Lung (tissue), 12 donors: ENCODE data around the gene TMEM272. TPM values are rescaled to one million over a fixed set of nuclear protein-coding genes. Genes with fewer than 3 reads are reported as not detected.

ENCODE experiments used
- ATAC-seq: fragments of 200-7000 bp; cut with Tn5 transposase; one replicate; pipeline ENCODE4 v1.9.1; 2020; ENCODE audit warnings: moderate number of reproducible peaks; ENCODE audit not compliant: insufficient read depth, low FRiP score
- DNase-seq, 3 donors: peaks; one replicate each; pipeline ENCODE4 v3.0.0-alpha.2; 2013 to 2017
- H3K27ac ChIP-seq, 2 donors: one replicate each; pipeline ENCODE4 v1.5.1; 2013; ENCODE audit warnings: mild to moderate bottlenecking in 2 of 2, moderate library complexity in 2 of 2, control low read depth in 1 of 2, inconsistent platforms in 1 of 2, low read depth in 1 of 2, low read length in 1 of 2
- H3K27me3 ChIP-seq, 3 donors: one replicate each; pipeline ENCODE4 v1.5.1; 2013; ENCODE audit warnings: low read length in 2 of 3; ENCODE audit not compliant: control insufficient read depth in 3 of 3, insufficient read depth in 3 of 3
- H3K36me3 ChIP-seq, 4 donors: one replicate each; pipeline ENCODE4 v1.5.1; 2013; ENCODE audit warnings: low read length in 4 of 4, mild to moderate bottlenecking in 1 of 4, moderate library complexity in 1 of 4; ENCODE audit not compliant: control insufficient read depth in 4 of 4, insufficient read depth in 4 of 4
- H3K4me1 ChIP-seq, 5 donors: one replicate each; pipeline ENCODE4 v1.5.1; 2013; ENCODE audit warnings: low read length in 5 of 5, mild to moderate bottlenecking in 2 of 5, moderate library complexity in 1 of 5; ENCODE audit not compliant: control insufficient read depth in 5 of 5, insufficient read depth in 5 of 5
- H3K4me3 ChIP-seq: one replicate; pipeline ENCODE4 v1.5.1; 2013; ENCODE audit warnings: mild to moderate bottlenecking, control low read depth, moderate library complexity
- H3K9ac ChIP-seq, 2 donors: one replicate each; pipeline ENCODE4 v1.5.1; 2013; ENCODE audit warnings: low read length in 2 of 2, control low read depth in 1 of 2; ENCODE audit not compliant: insufficient read depth in 1 of 2
- H3K9me3 ChIP-seq, 4 donors: one replicate each; pipeline ENCODE4 v1.5.1; 2013; ENCODE audit warnings: low read length in 3 of 4, mild to moderate bottlenecking in 1 of 4, moderate library complexity in 1 of 4; ENCODE audit not compliant: control insufficient read depth in 4 of 4, insufficient read depth in 3 of 4
- WGBS, 2 donors: extraction: QIAGEN DNeasy Blood & Tissue Kit; methylation state at CpG; one replicate each; pipeline ENCODE4 v1.1.7; 2013; 5-methylcytosine and 5-hydroxymethylcytosine counted together
- polyA plus RNA-seq, 2 donors: library from polyadenylated mRNA; stranded (reverse); fragments of 200-250 nt; gene quantifications; one replicate each; pipeline ENCODE4 v1.2.1, GENCODE V29; 2013
- total RNA-seq, 2 donors: library from RNA; depleted of rRNA in 1 of 2; stranded (reverse); fragments of >200 nt in 1 of 2; gene quantifications; one replicate each; pipeline ENCODE4 v1.2.1, GENCODE V29; 2014 to 2021
- TF ChIP-seq, protein P1 (sequence below): IDR thresholded peaks from 2 replicates; pipeline ENCODE4 v1.5.1; 2012; ENCODE audit warnings: mild to moderate bottlenecking; ENCODE audit errors: control extremely low read depth, extremely low read depth
- donor health status: control.
- donor health status: control.
- donor health status: Bipolar disorder and iron deficiency.
- donor health status: healthy.
- donor health status: DM: yes; HTN: yes; CAD: no.

The TMEM272 gene
- total and polyA plus RNA-seq, 4 donors, result 0.08 to 0.55 (median 0.09) TPM

GRCh38 chr13:51768976-51769375 lies 76.0 kb downstream of the TMEM272 start:
- no peaks in the 10 kb centered on the region for H3K9me3 ChIP-seq
- H3K9ac ChIP-seq, result no peak overlapping the region
- TF ChIP-seq, protein P1, sequence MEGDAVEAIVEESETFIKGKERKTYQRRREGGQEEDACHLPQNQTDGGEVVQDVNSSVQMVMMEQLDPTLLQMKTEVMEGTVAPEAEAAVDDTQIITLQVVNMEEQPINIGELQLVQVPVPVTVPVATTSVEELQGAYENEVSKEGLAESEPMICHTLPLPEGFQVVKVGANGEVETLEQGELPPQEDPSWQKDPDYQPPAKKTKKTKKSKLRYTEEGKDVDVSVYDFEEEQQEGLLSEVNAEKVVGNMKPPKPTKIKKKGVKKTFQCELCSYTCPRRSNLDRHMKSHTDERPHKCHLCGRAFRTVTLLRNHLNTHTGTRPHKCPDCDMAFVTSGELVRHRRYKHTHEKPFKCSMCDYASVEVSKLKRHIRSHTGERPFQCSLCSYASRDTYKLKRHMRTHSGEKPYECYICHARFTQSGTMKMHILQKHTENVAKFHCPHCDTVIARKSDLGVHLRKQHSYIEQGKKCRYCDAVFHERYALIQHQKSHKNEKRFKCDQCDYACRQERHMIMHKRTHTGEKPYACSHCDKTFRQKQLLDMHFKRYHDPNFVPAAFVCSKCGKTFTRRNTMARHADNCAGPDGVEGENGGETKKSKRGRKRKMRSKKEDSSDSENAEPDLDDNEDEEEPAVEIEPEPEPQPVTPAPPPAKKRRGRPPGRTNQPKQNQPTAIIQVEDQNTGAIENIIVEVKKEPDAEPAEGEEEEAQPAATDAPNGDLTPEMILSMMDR, result no peak
- H3K27me3 ChIP-seq, result no peaks in the 10 kb centered on the region
- ATAC-seq (no peak), DNase-seq (no peak)
- peaks cover 0 to 17% (median 0%) of the 10 kb centered on the region in 4 donors for H3K36me3 ChIP-seq
- WGBS, 2 donors, result 96% methylated on average over 19 of the region's 19 CpGs
- H3K27ac ChIP-seq, result no peak overlapping the region
- H3K4me1 ChIP-seq, result peaks cover 8 to 23% (median 10%) of the 10 kb centered on the region in 5 donors
- H3K4me3 ChIP-seq, result no peak overlapping the region

DNA sequence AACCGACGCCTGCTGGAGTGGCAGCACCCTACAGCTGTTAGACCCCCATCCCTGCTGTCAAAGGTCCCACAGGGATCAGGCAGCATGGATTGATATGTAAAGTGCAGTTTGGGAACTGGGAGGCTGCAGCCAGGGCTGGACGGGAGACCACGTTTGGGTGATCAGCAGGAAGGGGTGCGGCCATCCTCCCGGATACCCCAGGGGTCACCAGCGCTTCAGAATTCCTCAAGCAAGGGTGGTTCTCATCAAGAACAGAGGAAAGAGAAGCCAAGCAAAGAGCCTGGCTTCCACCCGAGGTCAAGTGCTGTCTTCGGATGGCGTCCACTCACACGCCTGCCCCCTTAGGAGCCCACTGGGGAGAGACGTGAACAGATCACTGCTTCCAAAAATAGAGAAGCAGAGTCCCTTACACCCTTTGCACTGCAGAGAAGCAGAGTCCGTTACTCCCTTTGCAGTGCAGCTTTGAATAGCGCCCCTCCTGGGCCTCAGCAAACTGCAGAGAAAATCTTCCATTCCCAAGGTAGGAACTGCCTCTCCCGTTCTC lies 76.5 kb downstream of the TMEM272 start:
- Histone ChIP-seq H3K9me3 (no peaks in the 10 kb centered on the region), H3K27me3 (no peaks in the 10 kb centered on the region), H3K4me1 (peaks cover 8 to 25% (median 12%) of the 10 kb centered on the region in 5 donors), H3K4me3 (no peak overlapping the region), H3K27ac (peak overlapping the region in 1 of 2 donors; percentile 10), H3K36me3 (peaks cover 0 to 14% (median 0%) of the 10 kb centered on the region in 4 donors), H3K9ac (no peak overlapping the region)
- TF ChIP-seq, protein P1, result no peak
- 81 to 88% methylated on average over 15 of the region's 15 CpGs for WGBS, 2 donors
- DNase-seq, result no peak
- no peak for ATAC-seq

- Histone ChIP-seq H3K27ac (no peak overlapping the region), H3K9ac (no peak overlapping the region), H3K4me3 (no peak overlapping the region), H3K4me1 (peaks cover 8 to 25% (median 12%) of the 10 kb centered on the region in 5 donors), H3K9me3 (no peaks in the 10 kb centered on the region), H3K27me3 (no peaks in the 10 kb centered on the region), H3K36me3 (peaks cover 0 to 14% (median 3%) of the 10 kb centered on the region in 4 donors)
- DNase-seq (no peak), ATAC-seq (no peak)
- TF ChIP-seq, protein P1, result no peak
- whole genome bisulfite sequencing, 2 donors, result 94 to 95% methylated on average over 8 of the region's 8 CpGs
Measured at GRCh38 chr13:51767100-51767499, 77.9 kb downstream of the TMEM272 start.

DNA sequence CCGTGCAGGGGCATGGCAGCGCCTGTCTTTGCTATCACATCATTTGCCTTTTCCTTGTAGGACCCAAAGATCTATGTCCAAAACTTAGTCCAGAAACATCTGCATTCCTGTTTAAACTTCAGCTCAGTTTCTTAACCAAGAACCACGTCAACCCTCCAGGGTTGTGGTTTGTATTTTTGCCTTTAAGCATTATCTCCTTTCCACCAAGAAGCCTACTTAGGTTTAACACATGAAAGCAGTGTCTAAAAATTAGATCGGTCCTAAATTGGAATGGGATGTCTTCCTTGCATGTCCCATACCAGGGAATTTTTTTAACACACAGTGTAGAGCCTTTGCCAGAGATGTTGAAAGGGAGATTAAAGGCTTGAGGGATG lies 79.8 kb downstream of the TMEM272 start:
- Histone ChIP-seq H3K4me3 (no peak overlapping the region), H3K9ac (no peak overlapping the region), H3K36me3 (peaks cover 0 to 20% (median 8%) of the 10 kb centered on the region in 4 donors), H3K4me1 (peaks cover 8 to 25% (median 12%) of the 10 kb centered on the region in 5 donors), H3K27me3 (no peaks in the 10 kb centered on the region), H3K9me3 (no peaks in the 10 kb centered on the region), H3K27ac (peak overlapping the region in 1 of 2 donors; percentile 61)
- TF ChIP-seq, protein P1, result no peak
- WGBS, 2 donors, result 42 to 66% methylated on average over 4 of the region's 4 CpGs
- DNase-seq, result no peak
- no peak for ATAC-seq
